Mucosa of descending colon (tissue), 3 donors: Measurements from ENCODE around the gene PDE4DIP. TPM values are rescaled to one million over a fixed set of nuclear protein-coding genes. Genes with fewer than 3 reads are reported as not detected.
"Not testable (repeated sequence)": the region's sequence is repeated elsewhere in the genome, so short reads cannot be mapped to it uniquely, and the experiment has no call there.

Experiments used
- ATAC-seq: fragments of 200-7000 bp; cut with Tn5 transposase; one replicate; pipeline ENCODE4 v1.9.1; 2020; ENCODE audit warnings: mild to moderate bottlenecking, moderate library complexity
- DNase-seq, 3 donors: peaks; one replicate each; pipeline ENCODE4 v3.0.0-alpha.2; 2020
- H3K36me3 ChIP-seq: fragments of 200-600 bp; one replicate; pipeline ENCODE4 v1.8.0; 2021; ENCODE audit warnings: low read depth, mild to moderate bottlenecking
- H3K4me1 ChIP-seq: fragments of 200-600 bp; one replicate; pipeline ENCODE4 v1.8.0; 2021; ENCODE audit warnings: low read depth, mild to moderate bottlenecking
- H3K4me3 ChIP-seq: fragments of 200-600 bp; one replicate; pipeline ENCODE4 v1.8.0; 2021; ENCODE audit warnings: mild to moderate bottlenecking
- H3K9me3 ChIP-seq: fragments of 200-600 bp; one replicate; pipeline ENCODE4 v1.8.0; 2021; ENCODE audit warnings: mild to moderate bottlenecking
- intact Hi-C, 2 donors: fragments of 100-400 bp; cut with DNase I in 1 of 2; cut with micrococcal nuclease in 1 of 2; formaldehyde crosslinking; loops; one replicate each; pipeline versions ENCODE4 v1.11.0 to v1.11.1; 2022; cut with DNase I, micrococcal nuclease
- long read RNA-seq, 2 donors: library from polyadenylated mRNA; unstranded; transcript quantifications; one replicate each; pipeline ENCODE4 v2.0.0, GENCODE V29; 2019 to 2021
- total RNA-seq, 3 donors: library from RNA; stranded (reverse); fragmentation: NEBNext Ultra II Directional in 2 of 3; extraction: Animal tissue kit (Norgen Biotek cat#: 25700) in 2 of 3; gene quantifications; one replicate each; pipeline versions ENCODE4 v1.2.1 to v1.2.4, GENCODE V29; 2021 to 2023
- donor health status: DM: no; HTN: no; CAD: no; lungs with moderate emphysema.
- donor health status: DM: no; HTN: no; CAD: no.
- donor health status: DM: no; HTN: yes; CAD: no.

Gene PDE4DIP
- total RNA-seq = 10 to 100 TPM; 49.3 to 62.1 (median 58.6) TPM
- long read RNA-seq, donor 1, full-length matches to known transcripts = 34 of 54 reads
- long read RNA-seq, donor 1, partial matches to known transcripts = 12 of 54 reads
- long read RNA-seq, donor 1, other reads (novel, unspliced or antisense) = 8 of 54 reads
- long read RNA-seq, donor 2, full-length matches to known transcripts = 6 of 18 reads
- long read RNA-seq, donor 2, partial matches to known transcripts = 11 of 18 reads
- long read RNA-seq, donor 2, other reads (novel, unspliced or antisense) = 1 of 18 reads

- H3K36me3 ChIP-seq, H3K4me1 ChIP-seq, H3K4me3 ChIP-seq, H3K9me3 ChIP-seq, intact Hi-C loops: not testable (repeated sequence)
- DNase-seq = peak in 2 of 3 donors; percentile 4 to 54
- peak; percentile 93 for ATAC-seq
Measured at GRCh38 chr1:148844220-148844619, at the start of gene PDE4DIP. Gene PDE4DIP, plus strand, starts transcription at chr1:148844428. Its CDS starts 347 bp downstream, at chr1:148844775.

GRCh38 chr1:148808268-148808928 is 35.8 kb upstream of the PDE4DIP start:
- DNase-seq, intact Hi-C loops, H3K9me3 ChIP-seq, H3K4me1 ChIP-seq, H3K36me3 ChIP-seq, H3K4me3 ChIP-seq: not testable (repeated sequence)
- ATAC-seq = peak; percentile 73

- ATAC-seq, H3K4me3 ChIP-seq, H3K4me1 ChIP-seq, H3K36me3 ChIP-seq, H3K9me3 ChIP-seq, intact Hi-C loops, DNase-seq: not testable (repeated sequence)
Measured at GRCh38 chr1:148808929-148809283, 35.3 kb upstream of the PDE4DIP start.

GRCh38 chr1:148822180-148822579 is 22.0 kb upstream of the PDE4DIP start:
- intact Hi-C loops = not testable (repeated sequence)

GRCh38 chr1:148823822-148824221 is 20.4 kb upstream of the PDE4DIP start:
- H3K9me3 ChIP-seq, H3K4me1 ChIP-seq, DNase-seq, intact Hi-C loops, H3K4me3 ChIP-seq, H3K36me3 ChIP-seq, ATAC-seq: not testable (repeated sequence)

More at GRCh38 chr1:148822180-148822579, 22.0 kb upstream of the PDE4DIP start:
- H3K4me3 ChIP-seq, DNase-seq, H3K9me3 ChIP-seq, H3K36me3 ChIP-seq, ATAC-seq, H3K4me1 ChIP-seq: not testable (repeated sequence)

GRCh38 chr1:148825029-148825428 is 19.2 kb upstream of the PDE4DIP start:
- H3K9me3 ChIP-seq, intact Hi-C loops, H3K4me1 ChIP-seq, H3K4me3 ChIP-seq, H3K36me3 ChIP-seq, DNase-seq: not testable (repeated sequence)
- ATAC-seq = peak; percentile 76

GRCh38 chr1:148828531-148828930 is 15.7 kb upstream of the PDE4DIP start:
- H3K9me3 ChIP-seq, H3K4me1 ChIP-seq, ATAC-seq, intact Hi-C loops, DNase-seq, H3K36me3 ChIP-seq, H3K4me3 ChIP-seq: not testable (repeated sequence)

GRCh38 chr1:148828962-148829361 is 15.3 kb upstream of the PDE4DIP start:
- intact Hi-C loops, H3K4me1 ChIP-seq, H3K36me3 ChIP-seq, ATAC-seq, H3K4me3 ChIP-seq, H3K9me3 ChIP-seq: not testable (repeated sequence)
- peak in 1 of 3 donors; percentile 5 for DNase-seq

GRCh38 chr1:148829365-148829764 is 14.9 kb upstream of the PDE4DIP start:
- H3K36me3 ChIP-seq, H3K9me3 ChIP-seq, H3K4me1 ChIP-seq, H3K4me3 ChIP-seq, intact Hi-C loops, DNase-seq, ATAC-seq: not testable (repeated sequence)

GRCh38 chr1:148841262-148841661 is 3.0 kb upstream of the PDE4DIP start:
- H3K36me3 ChIP-seq, DNase-seq, intact Hi-C loops, H3K9me3 ChIP-seq, ATAC-seq, H3K4me3 ChIP-seq, H3K4me1 ChIP-seq: not testable (repeated sequence)

- H3K9me3 ChIP-seq, intact Hi-C loops, DNase-seq, H3K4me3 ChIP-seq, H3K36me3 ChIP-seq, H3K4me1 ChIP-seq: not testable (repeated sequence)
- ATAC-seq = peak; percentile 52
Measured at GRCh38 chr1:148844651-148845050, 423 bp downstream of the PDE4DIP start.

GRCh38 chr1:148845068-148845467 is 840 bp downstream of the PDE4DIP start:
- H3K36me3 ChIP-seq, intact Hi-C loops, H3K9me3 ChIP-seq, DNase-seq, H3K4me3 ChIP-seq, H3K4me1 ChIP-seq: not testable (repeated sequence)
- ATAC-seq = peak; percentile 19

GRCh38 chr1:148850347-148850746 is 6.1 kb downstream of the PDE4DIP start:
- DNase-seq, H3K9me3 ChIP-seq, intact Hi-C loops, H3K4me1 ChIP-seq, H3K4me3 ChIP-seq, H3K36me3 ChIP-seq, ATAC-seq: not testable (repeated sequence)

- H3K9me3 ChIP-seq, H3K4me3 ChIP-seq, DNase-seq, H3K36me3 ChIP-seq, intact Hi-C loops, H3K4me1 ChIP-seq, ATAC-seq: not testable (repeated sequence)
Measured at GRCh38 chr1:148850840-148851239, 6.6 kb downstream of the PDE4DIP start.

- H3K36me3 ChIP-seq, H3K9me3 ChIP-seq, ATAC-seq, H3K4me3 ChIP-seq, intact Hi-C loops, DNase-seq, H3K4me1 ChIP-seq: not testable (repeated sequence)
Measured at GRCh38 chr1:148851684-148852083, 7.5 kb downstream of the PDE4DIP start.
